Endothelial cell (in vitro differentiated cells): ENCODE measurements around the gene TMEM18. TPM values are rescaled to one million over a fixed set of nuclear protein-coding genes. Genes with fewer than 3 reads are reported as not detected.

ENCODE experiments used
- DNase-seq: peaks from one replicate; pipeline ENCODE4 v3.0.0; 2021; ENCODE audit warnings: low spot score
- H3K27ac Mint-ChIP-seq: one replicate; pipeline ENCODE4 v1.8.0; 2021; ENCODE audit warnings: mixed read lengths, inconsistent platforms; ENCODE audit not compliant: unreplicated experiment
- H3K27me3 Mint-ChIP-seq: one replicate; pipeline ENCODE4 v1.8.0; 2021; ENCODE audit warnings: mild to moderate bottlenecking, moderate library complexity, mixed read lengths, inconsistent platforms; ENCODE audit not compliant: unreplicated experiment
- H3K36me3 Mint-ChIP-seq: one replicate; pipeline ENCODE4 v1.8.0; 2021; ENCODE audit warnings: mild to moderate bottlenecking, low read depth, mixed read lengths, inconsistent platforms; ENCODE audit not compliant: unreplicated experiment
- H3K4me1 Mint-ChIP-seq: one replicate; pipeline ENCODE4 v1.8.0; 2021; ENCODE audit warnings: mild to moderate bottlenecking, mixed read lengths, inconsistent platforms; ENCODE audit not compliant: unreplicated experiment
- H3K4me3 Mint-ChIP-seq: one replicate; pipeline ENCODE4 v1.8.0; 2021; ENCODE audit warnings: mild to moderate bottlenecking, mixed read lengths, inconsistent platforms; ENCODE audit not compliant: unreplicated experiment
- H3K9me3 Mint-ChIP-seq: one replicate; pipeline ENCODE4 v1.8.0; 2021; ENCODE audit warnings: mixed read lengths, inconsistent platforms; ENCODE audit not compliant: unreplicated experiment
- total RNA-seq: library from RNA; stranded (reverse); fragmentation: NEBNext Ultra II Directional; extraction: Animal tissue kit (Norgen Biotek cat#: 25700); gene quantifications from one replicate; pipeline ENCODE4 v1.2.1, GENCODE V29; 2021; ENCODE audit not compliant: unreplicated experiment
- TF ChIP-seq, protein P1 (sequence below): fragments of 200-600 bp; sonication (generic); IDR thresholded peaks from one replicate; pipeline ENCODE4 v1.5.0; 2021; ENCODE audit warnings: antibody characterized with exemption; ENCODE audit not compliant: unreplicated experiment

The TMEM18 gene
- total RNA-seq, 1 donor from 2014 or later = 26.3 TPM

GRCh38 chr2:694174-694573 lies 17.0 kb upstream of the TMEM18 start:
- Mint-ChIP-seq H3K36me3 (no peaks in the 10 kb centered on the region), H3K4me1 (peaks cover 8% of the 10 kb centered on the region), H3K9me3 (no peaks in the 10 kb centered on the region), H3K27me3 (no peaks in the 10 kb centered on the region), H3K27ac (peak overlapping the region; percentile 50), H3K4me3 (no peak overlapping the region)
- DNase-seq = no peak
- TF ChIP-seq, protein P1, sequence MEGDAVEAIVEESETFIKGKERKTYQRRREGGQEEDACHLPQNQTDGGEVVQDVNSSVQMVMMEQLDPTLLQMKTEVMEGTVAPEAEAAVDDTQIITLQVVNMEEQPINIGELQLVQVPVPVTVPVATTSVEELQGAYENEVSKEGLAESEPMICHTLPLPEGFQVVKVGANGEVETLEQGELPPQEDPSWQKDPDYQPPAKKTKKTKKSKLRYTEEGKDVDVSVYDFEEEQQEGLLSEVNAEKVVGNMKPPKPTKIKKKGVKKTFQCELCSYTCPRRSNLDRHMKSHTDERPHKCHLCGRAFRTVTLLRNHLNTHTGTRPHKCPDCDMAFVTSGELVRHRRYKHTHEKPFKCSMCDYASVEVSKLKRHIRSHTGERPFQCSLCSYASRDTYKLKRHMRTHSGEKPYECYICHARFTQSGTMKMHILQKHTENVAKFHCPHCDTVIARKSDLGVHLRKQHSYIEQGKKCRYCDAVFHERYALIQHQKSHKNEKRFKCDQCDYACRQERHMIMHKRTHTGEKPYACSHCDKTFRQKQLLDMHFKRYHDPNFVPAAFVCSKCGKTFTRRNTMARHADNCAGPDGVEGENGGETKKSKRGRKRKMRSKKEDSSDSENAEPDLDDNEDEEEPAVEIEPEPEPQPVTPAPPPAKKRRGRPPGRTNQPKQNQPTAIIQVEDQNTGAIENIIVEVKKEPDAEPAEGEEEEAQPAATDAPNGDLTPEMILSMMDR = no peak

DNA sequence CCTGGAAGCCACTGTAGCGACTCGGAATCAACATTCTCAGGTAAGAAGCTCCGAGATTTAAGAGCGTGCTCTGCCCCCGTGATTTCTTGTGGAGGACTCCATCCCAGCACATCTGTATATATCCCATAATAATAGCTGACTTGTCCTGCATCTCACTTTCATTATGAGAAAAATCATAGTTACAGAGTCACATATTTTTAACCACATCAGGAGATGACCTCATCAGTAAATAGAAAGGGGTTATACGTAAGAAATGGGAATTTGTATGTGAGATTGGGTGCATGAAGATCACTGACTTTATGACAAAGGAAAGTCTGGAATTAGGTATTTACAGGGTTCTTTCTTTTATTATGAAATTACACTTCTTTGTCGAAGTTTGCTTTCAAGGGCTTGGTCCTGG lies 16.4 kb upstream of the TMEM18 start:
- peaks cover 8% of the 10 kb centered on the region for H3K4me1 Mint-ChIP-seq
- no peaks in the 10 kb centered on the region for H3K9me3 Mint-ChIP-seq
- no peak overlapping the region for H3K27ac Mint-ChIP-seq
- DNase-seq = no peak
- no peaks in the 10 kb centered on the region for H3K36me3 Mint-ChIP-seq
- no peaks in the 10 kb centered on the region for H3K27me3 Mint-ChIP-seq
- no peak overlapping the region for H3K4me3 Mint-ChIP-seq
- TF ChIP-seq, protein P1 = no peak

DNA sequence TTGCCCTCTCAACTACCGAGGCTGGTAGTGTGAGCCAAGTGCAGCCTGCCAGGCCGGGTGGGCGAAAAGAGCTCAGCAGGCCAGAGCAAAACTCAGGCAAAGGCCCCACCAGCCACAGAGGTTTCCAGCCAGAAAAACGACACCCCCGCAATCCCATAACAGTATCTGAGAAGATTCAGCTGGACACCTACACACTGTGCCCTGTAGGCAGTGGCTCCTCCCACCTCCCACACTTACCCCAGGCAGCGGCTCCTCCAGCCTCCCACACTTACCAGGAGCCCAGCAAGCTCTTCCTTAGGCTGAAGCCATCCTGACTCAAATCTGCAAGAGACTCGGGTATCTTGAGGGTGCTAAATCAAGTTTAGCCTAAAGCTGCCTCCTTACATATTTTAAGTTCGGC lies 15.6 kb upstream of the TMEM18 start:
- H3K4me3 Mint-ChIP-seq = no peak overlapping the region
- TF ChIP-seq, protein P1 = no peak
- DNase-seq = no peak
- no peak overlapping the region for H3K27ac Mint-ChIP-seq
- peaks cover 8% of the 10 kb centered on the region for H3K4me1 Mint-ChIP-seq
- no peaks in the 10 kb centered on the region for H3K27me3 Mint-ChIP-seq
- no peaks in the 10 kb centered on the region for H3K9me3 Mint-ChIP-seq
- no peaks in the 10 kb centered on the region for H3K36me3 Mint-ChIP-seq

DNA sequence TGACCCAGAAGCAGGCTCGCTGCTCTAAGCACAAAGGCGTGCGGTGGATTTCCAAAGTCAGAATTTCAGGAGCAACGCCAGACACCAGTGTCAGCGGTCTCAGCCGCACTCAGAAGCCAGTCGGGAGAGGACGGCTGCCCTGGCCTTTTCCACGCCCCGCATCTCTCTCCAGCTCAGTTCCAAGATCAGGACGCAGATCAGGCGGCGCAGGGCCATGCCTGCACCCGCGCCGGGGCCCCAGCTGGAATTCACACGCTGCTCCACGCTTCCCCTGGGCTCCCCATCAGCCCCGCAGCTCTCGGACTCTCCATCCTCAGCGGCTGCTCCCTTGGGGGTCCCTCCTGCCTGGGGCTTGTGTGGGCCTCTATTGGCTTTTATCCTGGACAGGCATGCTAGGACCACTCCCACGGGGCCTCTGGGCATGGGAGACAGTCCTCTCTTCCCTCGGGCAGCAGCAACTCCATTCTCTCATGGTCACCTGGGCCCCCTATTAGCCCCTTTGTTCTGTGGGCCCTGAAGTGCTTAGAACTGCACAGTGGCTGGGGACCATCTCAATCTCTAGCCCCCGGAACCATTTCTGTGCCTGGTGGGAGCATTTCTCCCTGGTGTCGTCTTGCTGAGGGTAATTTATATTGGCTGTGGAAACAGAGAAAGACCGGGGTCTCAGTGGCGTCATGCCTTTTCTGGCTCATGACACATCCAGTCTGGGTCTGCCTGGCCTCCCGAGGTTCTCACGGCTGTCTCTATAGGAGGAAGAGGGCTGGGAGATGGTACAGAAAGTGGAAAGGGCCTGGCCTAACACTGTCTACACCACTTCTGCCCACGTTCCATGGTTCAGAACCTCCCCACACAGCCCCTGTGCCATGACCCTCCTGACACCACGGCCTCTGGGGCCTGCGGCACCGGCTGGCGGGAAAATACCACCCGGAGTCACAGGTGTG lies 14.9 kb upstream of the TMEM18 start:
- no peak overlapping the region for H3K4me3 Mint-ChIP-seq
- H3K9me3 Mint-ChIP-seq = no peaks in the 10 kb centered on the region
- H3K27ac Mint-ChIP-seq = no peak overlapping the region
- peaks cover 8% of the 10 kb centered on the region for H3K4me1 Mint-ChIP-seq
- no peaks in the 10 kb centered on the region for H3K27me3 Mint-ChIP-seq
- TF ChIP-seq, protein P1 = no peak
- no peak for DNase-seq
- no peaks in the 10 kb centered on the region for H3K36me3 Mint-ChIP-seq

DNA sequence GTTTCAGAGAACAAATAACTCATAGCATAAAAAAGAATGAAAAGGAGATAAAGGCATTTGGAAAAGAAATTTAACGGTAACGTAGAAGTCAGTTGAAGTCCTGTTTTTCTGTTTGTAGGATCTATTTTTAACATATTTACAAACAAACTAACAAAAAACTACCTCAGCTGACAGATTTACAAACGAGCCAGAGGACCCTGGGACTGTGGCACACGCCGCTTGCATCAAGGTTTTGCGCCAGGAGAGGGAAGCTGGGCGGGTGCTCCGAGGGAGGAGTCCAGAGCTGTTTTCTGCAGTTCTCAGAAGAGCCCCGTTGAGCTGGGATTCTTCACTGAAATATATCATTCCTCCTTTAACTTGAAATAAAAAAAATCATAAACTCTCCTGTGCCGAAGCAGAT lies 13.6 kb upstream of the TMEM18 start:
- DNase-seq = no peak
- Mint-ChIP-seq H3K27ac (no peak overlapping the region), H3K9me3 (no peaks in the 10 kb centered on the region), H3K27me3 (no peaks in the 10 kb centered on the region), H3K4me1 (peaks cover 8% of the 10 kb centered on the region), H3K4me3 (no peak overlapping the region), H3K36me3 (no peaks in the 10 kb centered on the region)
- TF ChIP-seq, protein P1 = no peak
